HepG2 (cell line): ENCODE results near the gene MARVELD3. TPM values are rescaled to one million over a fixed set of nuclear protein-coding genes. Genes with fewer than 3 reads are reported as not detected.
A peak's percentile ranks its signal among the peaks of the same experiment; 100 is the strongest.

Experiments used
- ATAC-seq: fragments of 200-7000 bp; cut with Tn5 transposase; 3 replicates; pipeline ENCODE4 v1.9.1; 2020; ENCODE audit warnings: mild to moderate bottlenecking, moderate library complexity
- BruUV-seq: library from RNA; stranded (reverse); fragments of 400-500 nt; replicated peaks from 2 replicates; lab custom pipeline; 2021; lab: Mats Ljungman, UMichigan
- CTCF ChIA-PET: fragments of 300-600 bp; formaldehyde crosslinking; extraction: SDS; loops from one replicate; lab custom pipeline; 2021; ENCODE audit warnings: low total read pairs, inconsistent platforms, low intra/inter-chr PET ratio; lab: Yijun Ruan, JAX
- POLR2A ChIA-PET: fragments of 350-600 bp; sonication (Branson Sonifier 250); formaldehyde crosslinking; loops from one replicate; lab custom pipeline; 2020; ENCODE audit warnings: antibody characterized with exemption, inconsistent platforms; lab: Yijun Ruan, JAX
- DNase-seq: peaks from one replicate; pipeline ENCODE4 v3.0.0-alpha.2; 2015; ENCODE audit warnings: low spot score
- FAIRE-seq: peaks from 3 replicates; lab custom pipeline; 2011; peaks lifted over from hg19 to GRCh38; lab: Jason Lieb, UNC
- H2AFZ ChIP-seq: one replicate; pipeline ENCODE4 v1.6.1; 2011; ENCODE audit warnings: low read length, inconsistent platforms
- H3K27ac ChIP-seq: fragments of 300-600 bp; 3 replicates; pipeline ENCODE4 v1.8.0; 2011; ENCODE audit warnings: mixed run types, mild to moderate bottlenecking, mixed read lengths, low read length, inconsistent platforms; ENCODE audit not compliant: insufficient read depth; ENCODE audit errors: extremely low read length
- H3K27me3 ChIP-seq, 2 experiments: fragments of 200-600 bp in 1 of 2; 2 replicates in 1 of 2; 3 replicates in 1 of 2; pipeline versions ENCODE4 v1.6.0 to v1.8.0; 2011; ENCODE audit warnings: low read length in 2 of 2, mild to moderate bottlenecking in 2 of 2, moderate library complexity in 2 of 2, inconsistent platforms in 1 of 2; ENCODE audit not compliant: insufficient read depth in 2 of 2, control insufficient read depth in 1 of 2
- H3K36me3 ChIP-seq, 2 experiments: fragments of 200-600 bp in 1 of 2; replicated peaks in 1 of 2; 2 replicates in 1 of 2; 3 replicates in 1 of 2; pipeline versions ENCODE4 v1.5.1 to v1.8.0; 2011; ENCODE audit warnings: low read length in 2 of 2, inconsistent platforms in 1 of 2; ENCODE audit not compliant: insufficient read depth in 2 of 2, control insufficient read depth in 1 of 2
- H3K4me1 ChIP-seq: 2 replicates; pipeline ENCODE4 v1.5.1; 2012; ENCODE audit warnings: low read length, inconsistent platforms; ENCODE audit not compliant: insufficient read depth
- H3K4me2 ChIP-seq: 2 replicates; pipeline ENCODE4 v1.6.0; 2011; ENCODE audit warnings: low read depth, low read length, inconsistent platforms
- H3K4me3 ChIP-seq, 3 experiments: fragments of 200-600 bp in 1 of 3; sonication (generic), shearing (Covaris generic) in 1 of 3; replicated peaks in 1 of 3; 2 replicates each; pipeline ENCODE4 v1.5.1; 2011 to 2016; ENCODE audit warnings: low read length in 3 of 3, inconsistent platforms in 2 of 3, low read depth in 2 of 3, mild to moderate bottlenecking in 2 of 3, control low read depth in 1 of 3, mixed read lengths in 1 of 3; ENCODE audit not compliant: insufficient read depth in 1 of 3
- H3K79me2 ChIP-seq: one replicate; pipeline ENCODE4 v1.6.1; 2011; ENCODE audit warnings: low read length, inconsistent platforms; ENCODE audit not compliant: insufficient read depth
- H3K9ac ChIP-seq: 2 replicates; pipeline ENCODE4 v1.6.0; 2011; ENCODE audit warnings: mild to moderate bottlenecking, low read depth, low read length, inconsistent platforms; ENCODE audit not compliant: insufficient read depth
- H3K9me3 ChIP-seq: 2 replicates; pipeline ENCODE4 v1.5.1; 2012; ENCODE audit warnings: mild to moderate bottlenecking, low read length
- H4K20me1 ChIP-seq: 2 replicates; pipeline ENCODE4 v1.6.0; 2011; ENCODE audit warnings: inconsistent platforms, mild to moderate bottlenecking, low read length, moderate library complexity; ENCODE audit not compliant: insufficient read depth
- AHDC1 ChIP-seq: sonication (generic); formaldehyde crosslinking; IDR thresholded peaks from 2 replicates; pipeline ENCODE4 v1.5.1; 2020; ENCODE audit warnings: mild to moderate bottlenecking, missing genetic modification reagents, borderline replicate concordance
- ATF7 ChIP-seq, 2 experiments: fragments of 450-650 bp in 1 of 2; sonication (generic) in 1 of 2; formaldehyde crosslinking in 1 of 2; IDR thresholded peaks; 2 replicates each; pipeline versions ENCODE4 v1.4.0 to v1.6.1; 2016 to 2020; ENCODE audit warnings: antibody characterized with exemption in 1 of 2, mild to moderate bottlenecking in 1 of 2, missing genetic modification reagents in 1 of 2
- CREB1 ChIP-seq, 2 experiments: fragments of 450-650 bp in 1 of 2; IDR thresholded peaks; 2 replicates each; pipeline ENCODE4 v1.6.1; 2016 to 2017; ENCODE audit warnings: control low read depth in 1 of 2, mild to moderate bottlenecking in 1 of 2, missing compliant biosample characterization in 1 of 2, missing genetic modification characterization in 1 of 2
- MAFF ChIP-seq: IDR thresholded peaks from 2 replicates; pipeline ENCODE4 v1.6.1; 2011; ENCODE audit warnings: low read depth, low read length, improper control_type of control experiment
- SOX6 ChIP-seq, 2 experiments: fragments of 450-650 bp in 1 of 2; sonication (generic) in 1 of 2; formaldehyde crosslinking in 1 of 2; IDR thresholded peaks; 2 replicates each; pipeline versions ENCODE4 v1.4.0 to v1.6.1; 2017 to 2020; ENCODE audit warnings: antibody characterized with exemption in 1 of 2, mild to moderate bottlenecking in 1 of 2, missing genetic modification reagents in 1 of 2
- ZNF280D ChIP-seq: sonication (generic); formaldehyde crosslinking; IDR thresholded peaks from 2 replicates; pipeline ENCODE4 v1.5.1; 2020; ENCODE audit warnings: mild to moderate bottlenecking, missing genetic modification reagents
- ZNF530 ChIP-seq: sonication (generic); formaldehyde crosslinking; IDR thresholded peaks from 2 replicates; pipeline ENCODE4 v1.5.0; 2020; ENCODE audit warnings: low read depth, mild to moderate bottlenecking, missing genetic modification reagents
- WGBS: methylation state at CpG from one replicate; pipeline ENCODE4 v1.1.6; 2017; ENCODE audit warnings: low lambda C conversion rate; 5-methylcytosine and 5-hydroxymethylcytosine counted together
- in situ Hi-C: cut with HindIII; loops from 2 replicates; pipeline ENCODE4 v1.10.0; 2017; ENCODE audit warnings: low pct_unique_long_range_greater_than_20kb; ENCODE audit not compliant: extremely low pct_ligation_motif_present
- intact Hi-C: fragments of 100-400 bp; cut with micrococcal nuclease; formaldehyde crosslinking; loops from one replicate; pipeline ENCODE4 v1.10.0; 2022; ENCODE audit not compliant: unreplicated experiment
- polyA plus RNA-seq, 8 experiments: library from polyadenylated mRNA; depleted of rRNA in 3 of 8; stranded (reverse) in 7 of 8; unstranded in 1 of 8; fragments of >200 nt; fragmentation: Illumina TruSeq in 4 of 8; extraction: Trizol in 4 of 8; gene quantifications; 2 replicates each; pipeline versions ENCODE4 v1.2.1 to v1.2.3, GENCODE V29; 2011 to 2016; ENCODE audit warnings: low read depth in 4 of 8, missing spikeins in 1 of 8, mixed read lengths in 1 of 8; ENCODE audit not compliant: insufficient read depth in 1 of 8
- total RNA-seq, 5 experiments: library from RNA; depleted of rRNA; stranded (reverse); fragments of >200 nt; fragmentation: Illumina TruSeq; extraction: Trizol; gene quantifications; 2 replicates each; pipeline ENCODE4 v1.2.3, GENCODE V29; 2016; ENCODE audit warnings: low read depth in 1 of 5

MARVELD3 gene
- total and polyA plus RNA-seq, 2 of the 13 experiments (the other 11 are each of a cell fraction or from before 2014, with no cell fraction given), result 4.8 to 5.6 TPM

GRCh38 chr16:71618429-71618828 is 7.6 kb upstream of the MARVELD3 start:
- intact Hi-C loops, result loop anchor here (10.0 kb wide), 1 partner anchor 194 kb away; no protein-coding TSS in a partner anchor
- CTCF ChIA-PET, result no interaction called here
- no peak overlapping the region for H3K4me2 ChIP-seq
- H3K36me3 ChIP-seq, result no peaks in the 10 kb centered on the region
- POLR2A ChIA-PET, result no interaction called here
- 0% methylated on average over 4 of the region's 4 CpGs for WGBS
- TF ChIP-seq CREB1 (IDR thresholded peaks at IDR 0.05), result peak; percentile 41; the same call in 1 of the 2 replicates
- no peak for TF ChIP-seq CREB1 (CRISPR knock-in tag; IDR thresholded peaks at IDR 0.05)
- peak; percentile 63; the same call in 1 of the 2 replicates for TF ChIP-seq ATF7 (IDR thresholded peaks at IDR 0.05)
- TF ChIP-seq ATF7 (CRISPR knock-in tag; IDR thresholded peaks at IDR 0.05), result no peak
- TF ChIP-seq SOX6 (IDR thresholded peaks at IDR 0.05), result no peak
- no peak for TF ChIP-seq SOX6 (CRISPR knock-in tag; IDR thresholded peaks at IDR 0.05)
- TF ChIP-seq, all 625 proteins: peak for 2
- Histone ChIP-seq H3K27me3 (0 out of 5 replicates have a peak, but pooled peaks cover 0 to 2% of the 10 kb centered on the region in 2 experiments), H3K27ac (no peak overlapping the region), H3K4me3 (no peak overlapping the region), H3K4me1 (peaks cover 29% of the 10 kb centered on the region), H4K20me1 (no peaks in the 10 kb centered on the region), H2AFZ (no peak overlapping the region), H3K9me3 (no peaks in the 10 kb centered on the region), H3K79me2 (no peaks in the 10 kb centered on the region), H3K9ac (no peak overlapping the region)
- ATAC-seq (no peak), FAIRE-seq (no peak), DNase-seq (no peak)
- BruUV-seq, result no TSS peak
- in situ Hi-C loops, result no loop called here

GRCh38 chr16:71622088-71622487 is 3.9 kb upstream of the MARVELD3 start:
- intact Hi-C loops, result loop anchor here (2.0 kb wide), 1 partner anchor 125 kb away; no protein-coding TSS in a partner anchor
- Histone ChIP-seq H3K9ac (no peak overlapping the region), H3K4me2 (no peak overlapping the region), H3K36me3 (no peaks in the 10 kb centered on the region), H2AFZ (no peak overlapping the region), H3K9me3 (no peaks in the 10 kb centered on the region), H3K4me1 (peaks cover 33% of the 10 kb centered on the region), H3K4me3 (no peak overlapping the region), H3K27ac (no peak overlapping the region), H4K20me1 (no peaks in the 10 kb centered on the region), H3K79me2 (no peaks in the 10 kb centered on the region), H3K27me3 (peaks cover 0 to 2% of the 10 kb centered on the region in 2 experiments; a peak in 1 of 5 replicates)
- ChIA-PET POLR2A (no interaction called here), CTCF (no interaction called here)
- no peak for DNase-seq
- FAIRE-seq, result no peak
- no TSS peak for BruUV-seq
- in situ Hi-C loops, result no loop called here
- no peak for ATAC-seq
- TF ChIP-seq MAFF (no peak), ZNF280D (CRISPR knock-in tag) (no peak), AHDC1 (no peak), ZNF530 (CRISPR knock-in tag) (no peak)
